HTR-8/SVneo (cell line): ENCODE results near the gene RSAD2.
"Not testable (repeated sequence)": the region's sequence is repeated elsewhere in the genome, so short reads cannot be mapped to it uniquely, and the experiment has no call there.

Experiments
- DNase-seq: peaks from one replicate; pipeline ENCODE4 v3.0.0; 2011; ENCODE audit warnings: low spot score, mixed read lengths; ENCODE audit not compliant: insufficient read length
- FAIRE-seq: peaks from 2 replicates; lab custom pipeline; 2011; peaks lifted over from hg19 to GRCh38; lab: Jason Lieb, UNC

RSAD2 gene

GRCh38 chr2:6877402-6878304, at the start of gene RSAD2:
Gene RSAD2 (plus strand): TSS chr2:6877777. CDS start chr2:6877801, 24 bp downstream.
- DNase-seq (no peak), FAIRE-seq (no peak)

GRCh38 chr2:6828299-6828584, 49.3 kb upstream of the RSAD2 start:
- FAIRE-seq (no peak), DNase-seq (no peak)

GRCh38 chr2:6831229-6831628, 46.3 kb upstream of the RSAD2 start:
- FAIRE-seq = no peak
- no peak for DNase-seq

DNA sequence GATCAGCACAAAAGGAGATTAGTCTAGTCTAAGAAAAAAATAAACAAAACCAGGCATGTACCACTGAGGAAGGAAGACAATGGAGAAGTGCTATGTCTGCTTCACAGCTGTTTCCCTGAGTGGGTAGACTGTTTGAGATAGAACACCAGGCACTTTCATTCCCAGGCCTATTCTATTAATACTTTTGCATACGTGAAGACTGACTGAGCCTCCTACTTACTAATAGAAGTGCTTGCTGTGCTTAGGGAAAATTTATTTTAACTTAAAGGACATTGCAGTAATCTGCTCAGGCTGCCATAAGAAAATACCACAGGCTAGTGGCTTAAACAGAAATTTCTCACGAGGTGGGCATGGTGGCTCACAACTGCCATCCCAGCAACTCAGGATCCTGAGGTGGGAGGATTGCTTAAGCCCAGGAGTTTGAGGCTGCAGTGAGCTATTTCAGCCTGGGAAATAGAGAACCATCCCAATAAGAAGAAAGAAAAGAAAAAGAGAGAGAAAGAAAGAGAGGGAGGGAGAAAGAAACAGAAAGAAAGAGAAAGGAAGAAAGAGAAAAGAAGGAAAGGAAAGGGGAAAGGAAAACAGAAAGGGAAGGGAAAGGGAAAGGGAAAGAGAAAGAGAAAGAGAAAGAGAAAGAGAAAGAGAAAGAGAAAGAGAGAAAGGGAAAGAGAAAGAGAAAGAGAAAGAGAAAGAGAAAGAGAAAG, 44.8 kb upstream of the RSAD2 start:
- DNase-seq = no peak
- FAIRE-seq = no peak

DNA sequence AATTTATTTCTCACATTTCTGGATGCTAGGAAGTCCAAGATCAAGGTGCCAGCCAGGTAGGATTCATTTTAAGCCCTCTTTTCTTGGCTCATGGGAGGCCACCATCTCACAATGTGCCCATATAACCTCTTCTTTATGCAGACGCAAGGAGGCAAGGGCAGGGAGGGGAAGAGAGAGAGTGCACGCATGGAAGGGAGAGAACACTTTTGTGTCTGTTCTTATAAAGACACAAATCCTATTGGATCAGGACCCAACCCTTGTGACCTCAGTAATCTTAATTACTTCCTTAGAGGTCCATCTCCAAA, 44.3 kb upstream of the RSAD2 start:
- DNase-seq = no peak
- no peak for FAIRE-seq

GRCh38 chr2:6834163-6834562, 43.4 kb upstream of the RSAD2 start:
- FAIRE-seq (no peak), DNase-seq (no peak)

DNA sequence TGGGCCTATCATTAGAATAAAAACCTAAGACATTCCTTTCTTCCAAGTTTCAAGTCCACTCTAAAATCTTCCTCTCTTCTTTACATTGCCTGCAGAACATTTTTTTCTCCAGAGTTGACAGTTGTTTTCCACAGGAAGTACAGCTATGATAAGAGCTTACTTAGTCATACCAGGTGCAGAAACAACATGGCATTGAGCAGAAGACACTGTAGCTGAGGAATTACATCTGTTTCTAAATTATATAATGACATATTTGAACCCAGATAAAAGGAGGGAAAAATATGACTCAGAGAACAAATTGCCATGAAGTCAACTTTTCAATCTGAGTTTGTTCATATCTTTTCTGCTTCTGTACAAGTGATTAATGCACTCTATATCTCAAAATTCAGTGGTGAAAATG, 42.1 kb upstream of the RSAD2 start:
- DNase-seq (no peak), FAIRE-seq (no peak)

DNA sequence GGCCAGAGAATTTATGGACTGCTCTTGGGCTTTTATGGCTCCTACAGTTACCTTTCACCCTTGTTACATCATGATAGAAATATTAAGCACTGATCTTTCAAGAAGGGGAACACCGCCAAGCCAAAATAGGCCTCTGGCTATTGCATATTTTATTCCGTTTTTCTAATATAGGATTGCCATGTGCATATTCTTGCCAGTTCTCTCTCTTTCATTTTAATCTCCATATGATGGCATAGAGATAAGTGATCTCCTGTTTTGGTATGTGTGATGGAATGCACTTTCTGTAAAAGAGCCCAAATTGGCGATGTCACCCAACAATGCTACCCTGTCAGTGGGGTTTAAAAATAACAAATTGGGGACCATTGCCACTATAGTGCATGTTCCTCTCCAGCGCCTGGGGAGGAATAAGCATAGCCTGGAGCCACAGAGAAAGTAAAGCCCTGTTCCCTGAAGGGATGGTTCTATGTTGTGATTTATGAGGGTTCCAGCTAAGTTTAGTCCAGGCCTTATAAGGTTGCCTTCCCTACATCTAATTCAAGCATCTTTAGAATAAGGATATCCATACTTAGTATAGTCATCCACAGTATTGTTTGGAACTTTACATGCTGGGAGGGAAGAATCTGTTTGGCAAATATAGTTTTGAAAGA, 38.8 kb upstream of the RSAD2 start:
- DNase-seq (no peak), FAIRE-seq (no peak)

DNA sequence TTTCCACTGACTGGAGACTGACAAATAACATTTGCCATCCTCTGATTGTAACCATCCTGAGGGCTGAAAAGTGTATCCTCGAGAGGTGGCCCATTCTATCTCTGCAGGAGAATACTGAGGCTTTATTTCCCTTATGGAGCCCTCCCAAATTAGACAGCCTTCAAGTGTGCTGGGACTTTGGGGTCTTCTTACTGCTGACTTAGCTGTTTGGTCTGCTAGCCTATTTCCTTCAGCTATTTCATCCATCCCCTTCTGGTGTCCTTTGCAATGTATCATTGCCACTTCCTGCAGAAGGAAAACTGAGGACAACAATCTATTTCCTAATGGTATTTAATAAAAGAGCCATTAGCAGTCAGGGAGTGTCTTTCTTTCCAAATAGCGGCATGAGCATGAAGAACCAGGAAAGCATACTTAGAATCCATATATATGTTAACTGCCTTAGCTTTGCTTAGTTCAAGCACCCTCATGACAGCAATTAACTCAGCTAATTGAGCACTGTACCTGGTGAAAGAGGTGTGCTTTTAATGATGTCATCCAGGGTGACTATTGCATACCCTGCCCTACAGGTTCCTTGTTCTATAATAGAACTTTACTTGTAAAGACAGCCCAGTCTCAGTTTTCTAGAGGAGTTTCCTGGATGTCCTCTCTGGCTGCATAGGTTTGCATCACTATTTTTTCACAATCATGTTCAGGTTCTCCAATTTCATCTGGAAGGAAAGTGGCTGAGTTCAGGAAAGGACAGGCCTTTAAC, 35.9 kb upstream of the RSAD2 start:
- no peak for FAIRE-seq

GRCh38 chr2:6845312-6845711, 32.3 kb upstream of the RSAD2 start:
- FAIRE-seq (no peak), DNase-seq (no peak)

More for the DNA sequence above, 35.9 kb upstream of the RSAD2 start:
- no peak for DNase-seq

GRCh38 chr2:6845903-6846302, 31.7 kb upstream of the RSAD2 start:
- DNase-seq = no peak
- FAIRE-seq = no peak

DNA sequence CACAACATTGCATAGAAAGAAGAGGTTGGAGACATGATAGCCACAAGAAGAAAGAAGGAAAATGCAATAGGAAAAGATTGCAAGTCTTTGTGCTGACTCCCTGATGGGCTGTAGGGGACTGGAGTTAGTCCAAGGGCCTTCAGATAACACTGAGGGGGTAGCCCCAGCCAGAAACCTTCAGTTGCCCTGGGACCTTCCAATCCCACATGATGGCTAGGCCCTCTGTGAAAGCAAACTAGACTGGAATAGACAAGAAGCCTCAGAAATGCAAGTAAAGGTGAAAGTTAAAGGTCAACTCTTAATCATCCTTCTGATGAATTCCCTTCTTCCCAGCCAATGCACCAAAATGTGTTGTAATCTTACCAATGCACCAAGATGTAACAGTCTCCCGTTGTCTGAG, 31.0 kb upstream of the RSAD2 start:
- no peak for FAIRE-seq
- no peak for DNase-seq

DNA sequence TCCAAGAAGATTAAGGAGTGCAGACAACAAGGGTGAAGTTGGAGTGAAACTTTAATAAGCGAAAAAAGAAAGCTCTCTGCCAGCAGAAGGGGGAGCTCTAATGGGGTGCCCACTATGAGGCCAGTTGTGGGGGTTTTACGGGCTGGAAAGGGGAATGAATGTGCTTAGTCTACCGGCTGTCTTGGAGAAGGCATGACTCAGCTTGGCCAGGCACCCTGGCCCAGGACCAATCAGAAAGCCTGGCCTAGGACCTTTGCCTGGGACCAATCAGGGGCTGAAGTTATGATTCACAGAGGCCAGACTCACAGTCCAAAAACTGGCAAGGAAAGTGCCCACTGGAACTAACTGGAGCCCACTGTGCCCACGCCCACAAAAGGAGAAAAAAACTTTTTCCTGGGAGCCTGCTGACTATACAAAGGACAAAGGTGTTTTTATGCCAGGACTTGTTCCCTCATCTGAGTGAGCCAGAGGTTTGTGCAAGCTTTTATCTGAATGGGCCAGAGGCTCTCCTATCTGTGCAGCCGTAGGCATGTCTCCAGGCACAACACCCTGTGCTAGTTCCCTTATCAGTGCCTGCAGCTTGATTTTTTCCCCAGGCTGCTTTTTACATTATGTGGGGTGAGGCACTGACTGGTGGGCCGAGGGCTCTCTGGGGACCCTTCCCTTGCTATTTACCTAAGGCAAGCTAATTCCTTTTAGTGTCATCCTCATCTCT, 30.5 kb upstream of the RSAD2 start:
- no peak for FAIRE-seq
- DNase-seq = no peak

- FAIRE-seq (no peak), DNase-seq (no peak)
Observed at GRCh38 chr2:6852195-6852594, 25.4 kb upstream of the RSAD2 start.

GRCh38 chr2:6854416-6854815, 23.2 kb upstream of the RSAD2 start:
- no peak for DNase-seq
- FAIRE-seq = no peak

- DNase-seq (no peak), FAIRE-seq (no peak)
Observed at GRCh38 chr2:6855860-6856547, 21.6 kb upstream of the RSAD2 start.

GRCh38 chr2:6856548-6856920, 21.0 kb upstream of the RSAD2 start:
- DNase-seq (no peak), FAIRE-seq (no peak)

GRCh38 chr2:6858466-6859027, 19.0 kb upstream of the RSAD2 start:
- not testable (repeated sequence) for FAIRE-seq, DNase-seq

- DNase-seq (no peak), FAIRE-seq (no peak)
Observed at GRCh38 chr2:6860296-6860695, 17.3 kb upstream of the RSAD2 start.
